Neuron (in vitro differentiated cells): ENCODE data around the gene TMEM150A.

ENCODE experiments used
- H2AFZ ChIP-seq: one replicate; pipeline ENCODE4 v1.6.1; 2013; ENCODE audit warnings: low read depth, mild to moderate bottlenecking, inconsistent platforms, low read length, moderate library complexity
- H3K27me3 ChIP-seq: one replicate; pipeline ENCODE4 v1.6.1; 2013; ENCODE audit warnings: low read length; ENCODE audit not compliant: insufficient read depth
- H3K36me3 ChIP-seq: one replicate; pipeline ENCODE4 v1.6.1; 2013; ENCODE audit warnings: low read length; ENCODE audit not compliant: insufficient read depth
- H3K4me1 ChIP-seq: one replicate; pipeline ENCODE4 v1.6.1; 2013; ENCODE audit warnings: low read length; ENCODE audit not compliant: insufficient read depth
- H3K4me3 ChIP-seq: 2 replicates; pipeline ENCODE4 v1.5.1; 2013; ENCODE audit warnings: mild to moderate bottlenecking, low read length, moderate library complexity
- H3K9me3 ChIP-seq: one replicate; pipeline ENCODE4 v1.6.1; 2013; ENCODE audit warnings: low read length

TMEM150A gene

DNA sequence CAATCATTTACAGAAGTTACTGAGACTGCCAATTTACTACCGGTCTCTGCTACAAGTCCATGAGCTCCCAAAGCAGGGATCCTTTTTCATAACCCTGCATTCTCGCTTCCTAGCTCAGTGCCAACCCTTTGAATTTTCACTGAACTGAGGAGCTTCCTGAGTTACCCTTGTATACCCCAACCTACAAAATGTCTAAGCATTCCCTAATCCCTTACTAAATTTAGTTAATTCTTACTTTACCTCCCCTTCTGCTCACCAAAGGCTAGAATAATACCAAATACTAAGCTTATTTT lies 53.9 kb downstream of the TMEM150A start:
- Histone ChIP-seq H2AFZ (no peak overlapping the region), H3K9me3 (no peaks in the 10 kb centered on the region), H3K27me3 (no peaks in the 10 kb centered on the region), H3K4me1 (no peaks in the 10 kb centered on the region), H3K4me3 (no peak overlapping the region), H3K36me3 (peaks cover 77% of the 10 kb centered on the region)
